Measurements from ENCODE around the gene PIGR.

GRCh38 chr1:206986402-206986801 lies 40.1 kb upstream of the PIGR start:
- no peak for TF ChIP-seq SUZ12 (IDR thresholded peaks at IDR 0.05; ENCODE audit: unreplicated experiment)
- TF ChIP-seq EP300 (IDR thresholded peaks at IDR 0.05; ENCODE audit: borderline replicate concordance in 1 of 2, control insufficient read depth in 1 of 2, low read depth in 2 of 2, low read length in 2 of 2) = no peak
- TF ChIP-seq HDAC2 (IDR thresholded peaks at IDR 0.05) = no peak
